Measurements from ENCODE around the gene GNAZ.

DNA sequence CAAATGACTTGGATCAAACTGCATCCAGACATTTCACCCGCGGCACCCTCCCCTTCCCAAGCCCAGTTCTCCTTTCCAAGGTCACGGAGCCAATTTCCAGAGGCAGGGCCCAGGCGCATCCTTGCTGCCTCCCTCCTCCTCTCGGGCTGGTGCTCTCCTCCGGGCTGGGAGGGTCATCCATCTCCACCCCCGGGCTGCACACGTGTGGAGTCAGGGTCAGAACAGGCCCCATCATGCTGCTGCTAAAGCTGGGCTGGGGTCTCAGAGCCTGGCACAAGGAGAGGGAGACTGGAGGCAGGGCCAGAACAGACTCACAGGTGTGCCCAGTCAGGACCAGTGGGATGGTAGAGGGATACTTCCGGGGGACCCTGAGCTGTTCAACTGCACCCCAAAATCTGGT lies 57.5 kb downstream of the GNAZ start:
- TF ChIP-seq EP300 (IDR thresholded peaks at IDR 0.05) (no peak), POLR2AphosphoS5 (IDR thresholded peaks at IDR 0.05) (no peak)
